Activated CD4-positive, alpha-beta T cell treated with anti-CD3 and anti-CD28 coated beads, Interleukin-2, Interleukin-4, amounts not matched to agents 100 ng/mL and 50 ng/mL, durations not matched to agents 16 hours and 8 hours (primary cell): ENCODE results near the gene PRPF6.

ENCODE experiments used
- DNase-seq: peaks from one replicate; pipeline ENCODE4 v3.0.0-alpha.2; 2020; ENCODE audit warnings: low spot score

Gene PRPF6

DNA sequence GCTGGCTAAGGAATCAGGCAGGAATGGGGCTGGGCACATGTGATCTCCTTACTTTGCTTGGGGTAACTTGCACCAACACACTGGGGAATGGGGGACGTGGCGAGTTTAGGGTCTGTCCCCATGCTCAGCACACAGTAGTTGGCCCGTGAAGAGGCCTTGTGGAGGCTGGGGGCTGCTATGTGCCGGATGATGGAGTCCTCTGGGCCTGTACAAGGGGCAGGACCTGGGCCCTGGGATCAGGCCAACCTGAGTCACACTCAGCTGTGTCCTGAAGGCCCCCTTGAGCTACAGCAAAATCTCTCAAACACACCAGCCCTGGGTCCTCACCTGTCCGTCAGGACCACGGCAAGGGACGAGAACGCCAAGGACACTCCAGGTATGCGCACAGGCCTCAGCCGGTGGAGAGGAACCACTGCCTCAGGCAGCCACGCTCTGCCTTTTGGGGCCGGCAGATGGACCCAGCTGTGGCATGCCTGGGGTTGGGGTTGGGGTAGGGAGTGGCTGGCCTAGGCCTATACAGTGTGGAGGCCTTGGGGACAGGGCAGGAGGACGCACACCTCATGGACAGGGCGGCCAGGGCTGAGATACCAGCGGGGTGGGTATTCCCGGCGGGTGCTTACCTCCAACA is 35.8 kb upstream of the PRPF6 start:
- DNase-seq = no peak

DNA sequence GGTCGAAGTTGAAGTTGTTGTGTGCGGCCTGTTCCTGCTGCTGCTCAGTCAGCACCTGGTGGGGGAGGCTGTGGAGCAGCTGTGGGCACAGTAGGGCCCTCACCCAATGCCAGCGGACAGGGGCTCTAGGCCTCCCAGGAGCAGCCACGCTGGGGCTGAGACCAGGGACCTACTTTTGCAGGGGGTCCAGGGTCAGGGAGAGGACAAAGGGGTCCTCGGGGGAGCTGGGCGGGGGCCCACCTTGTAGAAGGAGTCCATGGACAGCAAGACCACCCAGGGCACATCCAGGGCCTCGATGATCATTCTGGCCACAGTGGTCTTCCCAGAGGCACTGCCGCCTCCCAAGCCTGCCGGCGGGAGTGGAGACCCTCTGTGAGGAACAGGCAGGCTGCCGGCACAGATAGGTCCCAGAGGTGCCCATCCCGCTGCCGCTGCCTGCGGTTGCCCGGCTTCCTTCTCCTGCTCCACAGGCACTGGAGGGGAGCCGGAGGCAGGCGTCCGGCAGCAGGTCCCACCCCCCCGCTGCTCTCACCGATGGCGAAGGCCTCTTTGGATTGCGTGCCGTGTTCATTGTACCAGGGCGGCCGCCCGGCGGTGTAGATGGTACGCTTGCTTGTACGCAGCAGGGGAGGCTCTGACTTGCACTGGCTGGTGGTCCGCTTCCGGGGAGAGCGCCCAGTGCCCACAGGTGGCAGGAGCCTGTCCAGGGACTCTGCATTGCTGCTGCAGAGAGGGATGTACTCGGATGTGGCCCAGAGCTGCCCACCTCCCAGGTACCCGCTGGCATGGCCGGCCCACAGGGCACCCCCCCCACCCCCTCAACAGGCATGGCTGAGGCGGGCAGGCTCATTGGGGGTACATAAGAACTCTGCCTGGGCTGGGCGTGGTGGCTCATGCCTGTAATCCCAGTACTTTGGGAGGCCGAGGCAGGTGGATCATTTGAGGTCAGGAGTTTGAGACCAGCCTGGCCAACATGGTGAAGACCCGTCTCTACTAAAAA is 34.7 kb upstream of the PRPF6 start:
- no peak for DNase-seq

DNA sequence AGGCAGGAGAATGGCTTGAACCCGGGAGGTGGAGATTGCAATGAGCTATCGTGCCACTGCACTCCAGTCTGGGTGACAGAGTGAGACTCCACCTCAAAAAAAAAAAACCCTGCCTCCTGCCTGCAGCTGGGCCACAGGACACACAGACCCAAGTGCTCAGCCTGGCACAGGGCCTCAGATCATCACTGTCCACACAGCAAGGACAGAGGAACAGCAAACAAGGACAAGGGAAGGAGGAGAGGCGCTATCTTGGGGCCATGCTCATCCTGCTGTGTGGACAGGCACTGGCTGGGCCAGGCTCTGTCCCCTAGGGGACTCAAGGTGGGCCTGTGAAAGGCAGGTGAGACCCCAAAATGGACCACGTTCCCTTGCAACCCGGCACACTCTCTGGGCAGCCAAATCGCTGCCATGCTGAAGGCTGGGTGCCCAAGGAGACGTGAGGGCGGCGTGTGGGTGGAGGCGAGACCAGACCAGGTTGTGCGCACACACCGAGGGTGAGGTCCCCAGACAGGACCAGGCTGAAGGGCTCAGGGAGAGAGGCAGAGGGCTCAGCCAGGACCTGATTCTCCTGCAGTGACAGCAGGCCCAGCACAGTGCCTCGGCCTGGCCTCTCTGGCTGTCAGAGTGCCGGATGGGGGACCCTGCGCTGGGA is 33.8 kb upstream of the PRPF6 start:
- no peak for DNase-seq

DNA sequence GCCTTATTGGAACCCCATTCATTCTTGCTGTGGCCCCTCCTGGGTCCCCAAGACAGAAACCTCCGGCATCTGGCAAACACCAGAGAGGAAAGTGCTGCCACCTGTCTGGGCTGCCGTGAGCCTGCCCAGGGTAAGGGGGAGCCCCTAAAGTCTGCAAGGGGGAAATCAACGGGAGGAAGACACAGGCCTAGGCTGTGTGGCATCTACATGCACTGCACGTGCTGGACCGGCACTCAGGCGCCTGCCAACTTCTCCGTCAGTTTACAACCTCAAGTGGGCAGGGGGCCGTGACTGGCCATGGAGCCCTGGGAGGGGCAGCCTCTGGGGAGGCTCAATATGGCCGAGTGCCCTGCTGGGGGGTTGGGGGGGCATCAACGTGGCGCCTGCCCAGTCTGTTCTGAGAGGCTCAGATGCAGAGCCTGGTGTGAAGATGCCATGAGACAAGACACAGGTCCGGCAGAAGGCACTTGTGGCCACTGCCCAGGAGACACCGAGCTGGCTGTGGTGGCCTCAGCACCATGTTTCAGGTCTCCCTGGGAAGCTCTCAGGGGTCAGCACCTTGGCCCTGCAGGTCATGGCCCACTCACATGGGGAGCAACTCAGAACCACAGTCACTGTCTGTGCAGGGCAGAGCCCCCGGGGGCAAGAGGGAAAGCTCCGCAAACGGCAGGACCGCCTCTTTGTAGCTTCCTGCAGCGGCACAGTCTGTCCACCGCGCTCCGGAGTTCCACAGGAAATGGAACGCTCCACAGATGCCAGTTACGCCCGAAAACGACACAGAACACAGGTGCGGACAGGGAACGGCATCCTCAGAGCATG is 33.1 kb upstream of the PRPF6 start:
- DNase-seq = no peak

DNA sequence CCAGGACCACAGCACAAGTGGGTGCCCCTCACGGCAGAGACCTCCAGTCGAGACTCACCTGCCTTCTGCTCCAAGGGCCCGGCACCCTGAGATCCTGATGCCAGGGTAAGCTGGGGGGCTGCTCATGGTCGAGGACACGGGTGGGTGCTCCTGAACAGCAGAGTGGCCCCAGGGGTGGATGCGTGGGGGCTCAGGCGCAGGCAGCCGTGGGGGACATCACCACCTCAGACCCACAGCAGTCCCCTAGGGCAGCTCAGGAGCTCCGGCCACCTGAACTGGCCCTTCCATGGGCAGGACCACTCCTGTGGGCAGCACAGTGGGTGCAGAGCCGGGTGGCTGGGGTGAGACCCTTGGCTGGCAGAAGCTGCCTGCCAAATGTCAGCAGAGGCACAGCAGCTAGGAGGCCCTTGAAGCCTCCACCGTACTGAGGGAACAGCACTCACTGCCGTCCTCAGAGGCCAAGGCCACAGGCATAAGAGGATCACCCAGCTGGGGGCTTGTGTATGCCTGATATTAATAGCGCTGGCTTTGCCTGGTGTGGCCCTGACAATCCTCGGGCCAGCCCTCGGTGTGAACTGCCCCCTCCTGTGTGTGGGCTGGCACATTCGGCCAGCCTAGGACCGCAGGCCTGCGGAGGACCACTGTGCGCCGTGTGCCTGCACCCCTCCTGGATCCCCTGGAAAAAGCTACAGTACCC is 30.1 kb upstream of the PRPF6 start:
- no peak for DNase-seq

DNA sequence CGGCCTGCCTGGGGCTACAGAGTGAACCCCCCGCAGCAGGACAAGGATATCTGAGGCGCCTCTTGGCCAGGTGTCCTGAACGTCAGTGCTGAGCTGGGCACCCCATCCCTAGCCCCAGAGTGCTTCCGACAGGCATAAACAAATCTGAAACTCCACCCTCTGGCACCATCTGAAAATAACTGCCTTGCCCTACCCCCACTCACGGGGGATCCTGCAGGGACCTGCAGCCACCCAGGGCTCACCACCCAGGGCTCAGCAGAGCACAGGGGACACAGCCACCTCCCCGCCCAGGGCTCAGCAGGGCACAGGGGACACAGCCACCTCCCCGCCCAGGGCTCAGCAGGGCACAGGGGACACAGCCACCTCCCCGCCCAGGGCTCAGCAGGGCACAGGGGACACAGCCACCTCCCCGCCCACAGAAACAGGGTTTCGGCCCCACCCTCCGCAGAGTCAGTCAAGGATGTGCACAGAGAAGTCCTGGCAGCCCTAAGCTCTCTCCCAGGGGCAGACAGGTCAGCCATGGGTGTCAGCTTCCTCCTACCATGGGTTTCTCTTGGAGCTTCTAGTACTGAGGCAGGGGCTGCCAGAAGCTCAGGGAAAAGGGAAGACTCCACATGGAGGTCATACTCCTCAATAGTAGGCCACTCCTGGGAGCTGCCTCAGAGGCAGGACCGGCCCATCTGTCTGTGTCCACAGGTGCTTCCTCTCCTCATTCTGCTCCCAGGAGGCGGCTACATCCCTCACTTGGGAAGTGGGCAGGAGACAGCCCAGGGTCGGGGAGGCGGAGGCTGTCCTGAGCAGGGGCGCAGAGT is 29.3 kb upstream of the PRPF6 start:
- no peak for DNase-seq

DNA sequence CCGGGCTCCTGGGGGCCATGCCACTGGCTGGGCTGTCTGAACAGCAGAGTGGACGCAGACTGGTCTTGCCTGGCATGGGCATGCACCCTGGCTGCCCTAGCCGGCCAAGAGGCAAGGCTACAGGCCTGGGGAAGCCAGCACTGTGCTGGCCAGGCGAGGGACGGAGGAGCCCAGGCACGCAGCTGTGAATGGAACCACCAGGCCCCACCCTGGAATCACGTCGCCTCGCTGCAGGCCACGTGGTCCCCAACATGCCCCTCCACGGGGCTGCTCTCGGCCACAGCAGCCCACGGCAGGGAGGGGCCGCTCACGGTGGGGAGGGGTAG is 28.8 kb upstream of the PRPF6 start:
- no peak for DNase-seq

DNA sequence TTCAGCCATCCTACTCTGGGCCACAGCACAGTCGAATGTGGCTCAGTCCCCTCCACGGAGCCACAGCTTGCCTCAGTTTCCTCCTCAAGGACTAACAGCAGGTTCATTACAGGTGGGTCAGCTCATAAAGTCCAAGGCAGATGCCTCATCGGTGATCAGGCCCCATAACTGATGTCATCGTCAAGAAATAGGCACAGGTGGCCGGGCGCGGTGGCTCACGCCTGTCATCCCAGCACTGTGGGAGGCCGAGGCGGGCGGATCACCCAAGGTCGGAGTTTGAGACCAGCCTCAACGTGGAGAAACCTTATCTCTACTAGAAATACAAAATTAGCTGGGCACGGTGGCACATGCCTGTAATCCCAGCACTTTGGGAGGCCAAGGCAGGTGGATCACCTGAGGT is 28.2 kb upstream of the PRPF6 start:
- no peak for DNase-seq

DNA sequence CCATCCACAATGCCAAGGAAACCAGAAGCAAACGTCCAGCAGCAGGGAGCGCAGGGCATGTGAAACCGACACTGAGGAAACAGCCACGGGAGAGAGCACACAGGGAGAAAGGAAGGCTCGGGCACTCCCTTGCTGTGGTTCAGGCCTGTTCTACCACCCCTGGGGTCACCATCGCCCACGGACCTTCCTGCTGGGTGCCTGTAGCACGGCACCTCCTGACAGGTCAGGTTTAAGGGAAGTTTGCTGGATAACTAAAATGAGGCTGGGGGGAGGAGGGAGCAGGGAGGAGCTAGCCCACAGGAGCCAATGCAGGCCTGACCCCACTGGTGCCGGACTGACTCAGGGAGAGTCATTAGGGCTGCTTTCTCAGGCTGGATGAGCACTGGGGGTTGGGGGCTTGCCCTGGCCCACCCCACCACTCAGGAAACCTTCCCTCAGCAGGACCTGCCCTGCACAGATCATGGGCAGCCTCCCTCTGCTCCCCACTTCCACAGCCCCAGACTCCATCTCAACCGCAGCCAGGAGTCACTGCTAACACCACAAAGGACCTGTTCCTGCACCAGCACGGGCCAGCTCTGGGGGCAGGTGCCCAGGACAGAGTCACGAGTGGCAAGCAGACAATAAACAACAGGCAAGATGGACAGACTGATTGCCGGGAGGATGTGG is 27.0 kb upstream of the PRPF6 start:
- no peak for DNase-seq

DNA sequence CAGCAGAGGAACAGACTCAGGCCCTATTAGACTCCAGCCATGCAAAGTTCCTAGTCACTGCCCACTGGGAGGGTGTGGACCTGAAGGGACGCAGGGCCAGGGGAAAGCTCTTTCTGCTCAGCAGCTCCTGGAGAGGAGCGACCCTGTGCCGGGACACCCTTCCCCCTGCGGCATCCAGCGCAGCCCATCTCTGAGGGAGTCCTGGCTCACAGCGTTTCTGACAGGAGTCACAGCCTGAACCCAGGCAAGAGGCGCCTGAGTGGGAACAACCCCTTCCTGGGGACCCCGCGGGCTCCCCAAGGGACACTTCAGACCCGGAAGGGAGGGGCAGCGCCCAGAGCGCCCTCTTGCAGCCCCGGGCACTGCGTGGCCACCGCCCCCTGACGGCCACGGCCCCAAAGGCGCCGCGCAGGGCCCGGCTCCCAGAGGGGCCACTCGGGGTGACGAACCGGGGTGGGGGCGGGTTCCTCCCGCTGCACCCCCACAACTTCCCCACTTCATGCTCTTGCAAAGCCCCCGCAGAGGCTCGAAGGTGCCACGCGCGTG is 25.6 kb upstream of the PRPF6 start:
- DNase-seq = peak; percentile 34

DNA sequence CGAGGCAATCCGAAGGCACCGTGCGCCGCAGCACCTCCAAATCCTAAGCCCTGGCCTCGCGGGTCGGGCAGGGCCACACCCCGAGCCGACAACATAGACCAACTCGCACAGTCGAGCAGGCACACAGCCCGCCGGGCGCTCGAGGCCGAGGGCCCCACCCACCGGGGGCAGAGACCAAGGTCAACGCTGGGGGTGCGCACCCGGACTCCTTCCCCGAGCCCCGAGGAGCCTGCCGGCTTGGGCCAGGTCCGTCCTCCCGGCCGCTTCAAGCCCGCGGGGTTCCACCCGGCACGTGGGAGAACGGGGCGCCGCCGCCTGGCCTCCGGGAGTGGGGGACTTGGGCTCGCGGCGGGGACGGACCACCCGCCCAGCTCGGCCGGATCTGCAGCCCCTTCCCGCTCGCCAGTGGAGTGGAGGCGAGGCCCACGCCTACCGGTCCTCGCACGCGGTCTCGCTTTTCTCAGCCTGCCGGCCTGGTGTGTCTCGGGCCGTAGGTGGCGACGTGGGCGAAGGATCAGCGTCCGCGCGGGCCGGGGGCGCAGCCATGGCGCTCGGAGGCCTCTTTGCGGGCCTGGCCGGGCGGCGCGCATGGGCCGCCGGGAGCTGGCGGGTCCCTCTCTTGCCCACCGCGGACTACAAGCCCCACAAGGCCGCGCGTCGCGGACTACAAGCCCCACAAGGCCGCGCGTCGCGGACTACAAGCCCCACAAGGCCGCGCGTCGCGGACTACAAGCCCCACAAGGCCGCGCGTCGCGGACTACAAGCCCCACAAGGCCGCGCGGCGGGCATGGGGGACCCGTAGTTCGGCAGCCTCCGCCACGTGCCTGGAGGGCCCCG is 24.9 kb upstream of the PRPF6 start, which contains the start of gene UCKL1:
Gene UCKL1, minus strand, starts transcription at position 590 of the 837 bp plus-strand sequence. Its CDS starts 44 bp downstream, at position 546.
- DNase-seq = peak; percentile 91

DNA sequence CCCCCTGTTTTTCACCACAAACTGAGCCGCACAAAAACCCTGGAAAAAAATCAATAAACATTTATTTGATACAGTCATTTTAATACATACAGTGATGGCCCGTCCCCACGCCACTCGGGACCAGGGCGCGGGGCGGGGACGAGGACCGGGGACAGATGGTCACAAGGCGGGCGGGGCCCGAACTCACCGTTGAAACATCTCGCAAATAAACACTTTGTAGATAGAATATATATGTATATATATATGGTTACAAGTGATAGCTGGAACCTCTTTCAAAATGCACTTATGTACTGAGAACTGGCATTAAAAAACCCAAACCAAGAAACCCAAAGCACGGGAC is 24.3 kb upstream of the PRPF6 start:
- no peak for DNase-seq

DNA sequence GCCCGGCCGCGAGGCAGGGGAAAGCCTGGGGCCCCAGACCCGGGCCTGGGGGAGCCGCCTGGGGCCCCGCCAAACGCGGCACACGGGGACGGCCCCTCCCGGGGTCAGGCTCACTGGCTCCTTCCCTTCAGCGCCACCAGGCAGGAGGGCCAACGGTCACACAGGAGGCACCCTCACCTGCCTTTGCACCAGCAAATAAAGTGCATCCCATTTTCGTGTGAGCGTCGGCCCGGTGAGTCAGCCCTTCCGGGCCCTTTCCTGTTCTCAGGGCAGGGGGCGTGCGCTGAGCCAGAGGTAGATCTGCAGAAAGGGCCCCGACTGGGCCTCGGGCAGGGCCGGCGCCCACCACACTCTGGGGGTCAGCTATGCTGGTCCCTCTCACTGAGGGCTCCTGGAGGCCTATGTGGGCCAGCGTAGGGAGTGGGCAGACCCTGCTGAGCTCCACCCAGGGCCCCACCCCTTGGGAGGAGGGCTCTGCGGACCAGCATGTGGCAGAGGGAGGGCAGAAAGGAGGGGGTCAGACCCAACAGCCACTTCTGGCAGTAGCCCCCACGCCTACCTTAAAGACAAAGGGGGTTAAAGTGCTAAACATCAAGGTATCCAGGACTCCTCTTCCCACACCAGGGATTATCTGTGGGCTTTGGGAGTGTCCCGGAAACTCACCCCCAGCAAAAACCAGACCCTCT is 23.8 kb upstream of the PRPF6 start:
- DNase-seq = peak; percentile 73

DNA sequence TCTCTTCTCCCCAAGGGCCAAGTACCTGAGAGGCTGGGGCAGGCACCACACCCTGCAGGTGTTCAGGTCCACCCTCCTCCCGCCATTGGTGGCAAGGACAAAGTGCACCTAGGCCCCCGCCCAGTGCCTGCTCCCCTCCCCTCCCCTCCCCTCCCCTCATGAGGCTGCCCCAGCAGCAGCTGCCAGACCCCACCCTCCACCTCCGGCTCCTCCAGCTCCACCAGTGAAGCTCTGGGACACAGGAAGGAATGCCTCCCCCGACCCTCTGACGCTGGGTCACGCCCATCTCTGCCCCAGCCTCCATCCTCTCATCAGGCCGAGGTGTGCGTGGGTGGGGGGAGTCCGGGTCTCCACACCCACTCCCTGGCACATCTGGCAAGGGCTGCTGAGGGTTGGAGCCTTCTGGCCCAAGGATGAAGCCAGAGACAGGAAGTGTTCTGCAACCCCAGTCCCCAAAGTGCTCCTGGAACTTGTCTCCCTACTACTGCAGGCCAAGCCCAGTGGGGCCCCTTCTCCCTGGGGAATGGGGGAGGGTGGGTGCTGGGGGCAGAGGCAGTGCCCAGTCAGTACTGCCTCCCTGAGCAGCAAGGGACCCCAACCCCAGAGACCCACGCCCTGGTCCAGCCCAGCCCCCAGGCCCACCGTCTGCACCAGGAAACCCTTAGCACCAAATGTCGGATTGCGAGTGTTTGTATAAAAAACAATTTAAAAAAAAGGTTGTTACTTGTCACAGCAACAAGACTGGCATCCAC is 23.1 kb upstream of the PRPF6 start:
- DNase-seq = no peak

DNA sequence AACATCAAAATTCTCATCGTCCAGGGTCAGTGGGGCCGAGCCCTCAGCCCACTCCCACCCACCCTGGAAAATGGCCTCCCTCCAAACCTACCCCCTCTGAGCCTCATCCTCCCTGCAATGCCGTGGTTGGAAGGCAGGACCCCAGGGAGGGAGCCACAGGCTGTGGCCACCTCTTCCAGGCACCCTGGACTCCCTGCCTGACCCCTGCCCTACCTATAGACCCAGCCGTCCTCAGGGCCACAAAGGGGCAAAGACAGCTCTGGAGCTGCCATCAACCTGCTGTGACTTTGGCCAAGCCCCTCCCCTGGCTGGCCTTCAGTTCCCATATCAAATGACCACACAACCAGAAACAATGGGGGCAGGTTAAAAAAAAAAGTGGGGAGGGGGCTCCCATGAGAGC is 22.5 kb upstream of the PRPF6 start:
- no peak for DNase-seq

DNA sequence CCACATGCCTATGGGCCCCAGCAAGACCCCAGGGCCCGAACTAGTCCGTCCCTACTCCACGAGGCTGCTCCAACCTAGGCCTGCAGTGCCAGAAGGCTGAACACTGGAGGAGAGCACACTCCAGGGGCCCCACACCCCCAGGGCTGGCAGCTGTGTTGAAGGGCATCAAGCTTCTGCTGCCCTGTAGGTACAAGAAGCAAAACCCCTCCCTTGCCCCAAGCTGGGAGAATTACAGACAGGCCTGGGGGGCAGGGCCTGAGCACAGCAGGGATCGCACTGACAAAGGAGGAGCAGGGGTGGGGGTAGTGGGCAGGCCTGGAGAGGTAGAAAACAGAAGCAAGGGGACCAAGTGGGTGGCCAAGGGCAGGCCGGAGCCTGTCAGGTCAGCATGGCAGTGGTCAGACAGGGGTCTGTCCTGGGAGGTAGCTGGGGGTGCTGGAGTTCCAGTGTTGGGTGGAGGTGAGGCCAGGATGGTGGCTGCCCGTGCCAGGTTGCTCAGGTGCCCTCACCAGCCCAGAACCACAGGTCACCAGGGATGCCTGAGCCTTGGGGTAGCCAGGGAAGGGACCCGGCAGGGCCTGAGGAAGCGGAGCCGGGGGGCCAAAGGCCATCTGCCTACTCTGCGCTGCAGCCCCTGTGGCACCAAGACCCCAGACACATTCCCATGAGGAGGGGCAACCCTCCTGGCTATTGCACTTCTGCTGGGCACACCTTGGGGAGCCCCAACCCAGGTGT is 21.8 kb upstream of the PRPF6 start:
- no peak for DNase-seq

DNA sequence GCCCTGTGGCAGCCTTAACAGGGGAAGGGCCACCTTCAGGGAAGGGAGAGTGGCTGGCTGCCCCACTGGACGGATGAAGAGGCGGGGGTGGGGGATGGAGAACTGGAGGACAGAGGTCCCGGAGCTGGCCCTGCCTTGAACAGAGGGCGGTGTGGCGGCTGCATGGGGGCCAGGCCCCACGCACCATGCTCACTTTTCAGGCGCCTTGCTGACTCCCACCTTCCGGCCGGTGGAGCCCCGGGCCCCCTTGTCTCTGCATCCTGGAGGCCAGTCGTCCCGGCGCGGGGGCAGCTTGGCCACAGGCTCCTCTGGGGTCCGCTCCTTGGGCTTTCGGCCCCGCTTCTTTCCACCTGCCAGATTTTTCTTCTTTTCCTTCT is 21.2 kb upstream of the PRPF6 start:
- DNase-seq = no peak
